HG03064 (cell line): Measurements from ENCODE around the gene IFT20.

ENCODE experiments used
- ATAC-seq: cut with Tn5 transposase; IDR thresholded peaks from one replicate; pipeline ENCODE4 v1.9.1; 2021; ENCODE audit warnings: low read depth; ENCODE audit not compliant: unreplicated experiment

The IFT20 gene

GRCh38 chr17:28335201-28335958 is at the start of gene IFT20, which contains the start of gene TNFAIP1:
TSS of gene IFT20 (minus strand) at chr17:28335472. CDS start at chr17:28331985, 3,487 bp downstream.
TSS of gene TNFAIP1 (plus strand) at chr17:28335761. CDS start at chr17:28339522, 3,761 bp downstream.
- peak; percentile 93 for ATAC-seq

GRCh38 chr17:28385037-28385400 is 49.7 kb upstream of the IFT20 start:
- no peak for ATAC-seq

GRCh38 chr17:28384281-28385036 is 49.2 kb upstream of the IFT20 start:
- ATAC-seq: no peak

- no peak for ATAC-seq
These were observed 46.0 kb upstream of the IFT20 start for GRCh38 chr17:28381141-28381825.

GRCh38 chr17:28379814-28380801 is 44.8 kb upstream of the IFT20 start:
- ATAC-seq: no peak

GRCh38 chr17:28372945-28373274 is 37.6 kb upstream of the IFT20 start:
- ATAC-seq: no peak

GRCh38 chr17:28372203-28372944 is 37.1 kb upstream of the IFT20 start:
- ATAC-seq: peak; percentile 3

GRCh38 chr17:28371245-28372202 is 36.3 kb upstream of the IFT20 start, which contains the start of gene SARM1:
TSS of gene SARM1 (plus strand) at chr17:28371694. CDS start at chr17:28372033, 339 bp downstream.
- ATAC-seq: peak; percentile 74

GRCh38 chr17:28370744-28371103 is 35.5 kb upstream of the IFT20 start:
- no peak for ATAC-seq

- ATAC-seq: no peak
These were observed 34.9 kb upstream of the IFT20 start, which contains the start of gene VTN for GRCh38 chr17:28370035-28370743. TSS of gene VTN (minus strand) at chr17:28370307. CDS start at chr17:28370203, 104 bp downstream.

- no peak for ATAC-seq
These were observed 34.4 kb upstream of the IFT20 start for GRCh38 chr17:28369684-28370034.

- ATAC-seq: no peak
These were observed 33.8 kb upstream of the IFT20 start for GRCh38 chr17:28368915-28369683.

GRCh38 chr17:28368306-28368831 is 33.1 kb upstream of the IFT20 start:
- no peak for ATAC-seq

- no peak for ATAC-seq
These were observed 32.5 kb upstream of the IFT20 start for GRCh38 chr17:28367641-28368305.

- no peak for ATAC-seq
These were observed 31.3 kb upstream of the IFT20 start for GRCh38 chr17:28366605-28367004.

GRCh38 chr17:28365487-28365886 is 30.2 kb upstream of the IFT20 start:
- ATAC-seq: no peak
